ENCODE measurements around the gene AMBN. TPM values are rescaled to one million over a fixed set of nuclear protein-coding genes. Genes with fewer than 3 reads are reported as not detected.

AMBN gene
- total RNA-seq, 1 experiment from 2014 or later: not detected

DNA sequence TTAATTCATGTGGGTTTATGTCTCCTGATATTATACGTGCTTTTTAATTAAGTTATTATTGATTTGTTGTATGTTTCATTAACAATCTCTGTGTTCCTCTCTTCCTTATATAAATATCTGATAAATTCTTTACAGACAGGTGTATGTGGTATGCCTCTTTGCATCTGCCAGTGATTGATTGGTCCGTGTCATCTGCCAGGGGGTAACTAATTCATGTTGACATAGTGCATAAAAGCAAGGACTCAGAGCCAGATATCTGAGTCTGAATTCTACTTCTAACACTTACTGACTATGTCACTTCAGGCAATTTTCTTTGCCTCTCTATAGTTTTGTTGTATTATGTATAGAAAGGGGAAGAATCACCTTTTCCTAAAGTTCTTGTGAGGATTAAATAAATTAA, 5.2 kb upstream of the AMBN start:
- Mint-ChIP-seq H3K27me3 (ENCODE audit: unreplicated experiment) (no peaks in the 10 kb centered on the region), H3K27ac (ENCODE audit: unreplicated experiment) (no peak overlapping the region), H3K4me3 (ENCODE audit: low read depth, unreplicated experiment) (no peak overlapping the region), H3K36me3 (ENCODE audit: insufficient read depth, unreplicated experiment) (no peaks in the 10 kb centered on the region), H3K4me1 (ENCODE audit: low read depth, unreplicated experiment) (peaks cover 10% of the 10 kb centered on the region), H3K9me3 (ENCODE audit: low read depth, unreplicated experiment) (no peaks in the 10 kb centered on the region)
- TF ChIP-seq, protein P1, sequence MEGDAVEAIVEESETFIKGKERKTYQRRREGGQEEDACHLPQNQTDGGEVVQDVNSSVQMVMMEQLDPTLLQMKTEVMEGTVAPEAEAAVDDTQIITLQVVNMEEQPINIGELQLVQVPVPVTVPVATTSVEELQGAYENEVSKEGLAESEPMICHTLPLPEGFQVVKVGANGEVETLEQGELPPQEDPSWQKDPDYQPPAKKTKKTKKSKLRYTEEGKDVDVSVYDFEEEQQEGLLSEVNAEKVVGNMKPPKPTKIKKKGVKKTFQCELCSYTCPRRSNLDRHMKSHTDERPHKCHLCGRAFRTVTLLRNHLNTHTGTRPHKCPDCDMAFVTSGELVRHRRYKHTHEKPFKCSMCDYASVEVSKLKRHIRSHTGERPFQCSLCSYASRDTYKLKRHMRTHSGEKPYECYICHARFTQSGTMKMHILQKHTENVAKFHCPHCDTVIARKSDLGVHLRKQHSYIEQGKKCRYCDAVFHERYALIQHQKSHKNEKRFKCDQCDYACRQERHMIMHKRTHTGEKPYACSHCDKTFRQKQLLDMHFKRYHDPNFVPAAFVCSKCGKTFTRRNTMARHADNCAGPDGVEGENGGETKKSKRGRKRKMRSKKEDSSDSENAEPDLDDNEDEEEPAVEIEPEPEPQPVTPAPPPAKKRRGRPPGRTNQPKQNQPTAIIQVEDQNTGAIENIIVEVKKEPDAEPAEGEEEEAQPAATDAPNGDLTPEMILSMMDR (IDR thresholded peaks at IDR 0.05; ENCODE audit: unreplicated experiment): no peak
- intact Hi-C loops (cut with micrococcal nuclease; ENCODE audit: unreplicated experiment): no loop called here
- DNase-seq: no peak
- CTCF ChIA-PET: no interaction called here
- no TSS peak for BruUV-seq (replicated peaks)

DNA sequence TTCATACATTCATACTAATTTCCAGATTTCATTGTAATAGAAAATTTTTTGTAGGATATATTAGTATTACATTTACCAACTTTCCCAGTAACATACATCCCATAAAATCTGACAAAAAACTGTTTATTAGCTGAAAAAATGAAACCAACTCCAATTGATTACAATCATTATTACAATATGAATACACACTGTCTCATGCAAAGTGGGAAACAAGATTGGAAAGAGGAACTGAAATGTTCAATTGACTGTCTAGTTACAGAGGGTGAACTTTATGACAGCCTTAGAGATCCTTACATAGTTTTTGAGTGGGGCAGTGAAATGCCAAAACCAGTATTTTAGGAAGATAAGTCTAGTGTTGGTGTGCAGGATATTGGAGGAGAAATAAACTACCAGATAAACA, 2.3 kb upstream of the AMBN start:
- Mint-ChIP-seq H3K27me3 (ENCODE audit: unreplicated experiment) (no peaks in the 10 kb centered on the region), H3K4me3 (ENCODE audit: low read depth, unreplicated experiment) (no peak overlapping the region), H3K9me3 (ENCODE audit: low read depth, unreplicated experiment) (no peaks in the 10 kb centered on the region), H3K36me3 (ENCODE audit: insufficient read depth, unreplicated experiment) (no peaks in the 10 kb centered on the region), H3K4me1 (ENCODE audit: low read depth, unreplicated experiment) (no peaks in the 10 kb centered on the region), H3K27ac (ENCODE audit: unreplicated experiment) (no peak overlapping the region)
- BruUV-seq (replicated peaks): no TSS peak
- CTCF ChIA-PET: no interaction called here
- DNase-seq: no peak
- TF ChIP-seq, protein P1 (IDR thresholded peaks at IDR 0.05; ENCODE audit: unreplicated experiment): no peak
- intact Hi-C loops (cut with micrococcal nuclease; ENCODE audit: unreplicated experiment): no loop called here

DNA sequence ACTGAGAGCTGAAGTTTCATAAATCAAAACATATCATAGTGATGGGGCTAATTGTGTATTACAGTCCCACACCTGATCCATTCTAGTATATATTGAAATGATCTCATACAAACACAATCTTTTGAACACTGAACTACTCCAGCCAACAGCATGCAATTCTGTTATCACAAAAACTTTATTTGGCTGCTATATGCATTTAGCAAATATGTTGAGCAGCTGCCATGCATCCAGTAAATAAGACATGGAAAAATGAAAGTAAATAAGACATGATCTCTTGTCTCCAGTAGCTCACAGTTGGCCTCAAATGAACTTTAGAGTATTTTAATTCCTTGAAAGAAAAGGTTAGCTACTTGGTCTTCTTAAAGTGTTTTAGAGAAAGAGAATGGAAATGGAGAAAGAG, 2.1 kb downstream of the AMBN start:
- Mint-ChIP-seq H3K27me3 (ENCODE audit: unreplicated experiment) (no peaks in the 10 kb centered on the region), H3K9me3 (ENCODE audit: low read depth, unreplicated experiment) (no peaks in the 10 kb centered on the region), H3K27ac (ENCODE audit: unreplicated experiment) (no peak overlapping the region), H3K4me1 (ENCODE audit: low read depth, unreplicated experiment) (no peaks in the 10 kb centered on the region), H3K36me3 (ENCODE audit: insufficient read depth, unreplicated experiment) (no peaks in the 10 kb centered on the region), H3K4me3 (ENCODE audit: low read depth, unreplicated experiment) (no peak overlapping the region)
- intact Hi-C loops (cut with micrococcal nuclease; ENCODE audit: unreplicated experiment): no loop called here
- DNase-seq: no peak
- BruUV-seq (replicated peaks): no TSS peak
- CTCF ChIA-PET: interaction anchor here (0.7 kb wide), 1 partner anchor 405 kb away, joined by 4 read pairs; no protein-coding TSS in a partner anchor
- TF ChIP-seq, protein P1 (IDR thresholded peaks at IDR 0.05; ENCODE audit: unreplicated experiment): no peak

DNA sequence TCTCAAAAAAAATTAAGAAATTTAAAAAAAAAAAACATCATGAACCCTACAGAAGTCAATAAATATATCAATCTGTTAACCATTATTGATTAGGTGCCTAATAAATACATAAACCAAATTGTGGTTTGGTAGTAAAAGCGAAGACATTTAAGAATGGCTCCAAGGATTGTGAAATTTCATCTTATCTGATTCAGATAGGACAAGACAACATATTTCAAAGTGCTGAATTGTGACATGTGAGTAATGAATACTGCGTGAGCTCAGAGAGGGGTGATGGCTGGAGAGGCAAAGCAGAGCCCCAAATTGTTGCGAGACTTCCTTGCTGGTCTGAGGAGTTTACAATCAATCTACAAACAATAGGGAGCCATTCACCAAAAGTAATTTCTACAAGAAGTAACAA, 8.2 kb downstream of the AMBN start:
- no peaks in the 10 kb centered on the region for H3K36me3 Mint-ChIP-seq (ENCODE audit: insufficient read depth, unreplicated experiment)
- intact Hi-C loops (cut with micrococcal nuclease; ENCODE audit: unreplicated experiment): loop anchor here (5.0 kb wide), 2 partner anchors 87 to 407 kb away; partner anchors contain the start of gene UTP3
- no peak overlapping the region for H3K27ac Mint-ChIP-seq (ENCODE audit: unreplicated experiment)
- no peak for DNase-seq
- no TSS peak for BruUV-seq (replicated peaks)
- no peaks in the 10 kb centered on the region for H3K4me1 Mint-ChIP-seq (ENCODE audit: low read depth, unreplicated experiment)
- H3K4me3 Mint-ChIP-seq (ENCODE audit: low read depth, unreplicated experiment): no peak overlapping the region
- H3K27me3 Mint-ChIP-seq (ENCODE audit: unreplicated experiment): no peaks in the 10 kb centered on the region
- TF ChIP-seq, protein P1 (IDR thresholded peaks at IDR 0.05; ENCODE audit: unreplicated experiment): no peak
- CTCF ChIA-PET: no interaction called here
- no peaks in the 10 kb centered on the region for H3K9me3 Mint-ChIP-seq (ENCODE audit: low read depth, unreplicated experiment)
